ENCODE data around the gene SMC1B.
"Not testable (repeated sequence)": the region's sequence is repeated elsewhere in the genome, so short reads cannot be mapped to it uniquely, and the experiment has no call there.

SMC1B gene

GRCh38 chr22:45304971-45305370 lies 108.4 kb downstream of the SMC1B start:
- DNase-seq (ENCODE audit: low read depth in 2 of 2): no peak

- DNase-seq (ENCODE audit: low read depth in 2 of 2): no peak
These were observed 110.2 kb downstream of the SMC1B start for GRCh38 chr22:45303181-45303580.

GRCh38 chr22:45302751-45303150 lies 110.6 kb downstream of the SMC1B start:
- no peak for DNase-seq (ENCODE audit: low read depth in 2 of 2)

- DNase-seq (ENCODE audit: low read depth in 2 of 2): no peak
These were observed 114.4 kb downstream of the SMC1B start for GRCh38 chr22:45298934-45299505.

- no peak for DNase-seq (ENCODE audit: low read depth in 2 of 2)
These were observed 116.6 kb downstream of the SMC1B start for GRCh38 chr22:45296628-45297297.

GRCh38 chr22:45295492-45295891 lies 117.9 kb downstream of the SMC1B start:
- DNase-seq (ENCODE audit: low read depth in 2 of 2): no peak

- not testable (repeated sequence) for DNase-seq (ENCODE audit: low read depth in 2 of 2)
These were observed 118.4 kb downstream of the SMC1B start for GRCh38 chr22:45295004-45295403.

Measured in stimulated activated CD4-positive, alpha-beta T cell treated with anti-CD3 and anti-CD28 coated beads, Interleukin-1b, Interleukin-23, amount 100 ng/mL, for 1 hour (primary cell).